ENCODE results near the gene FAM171A2. TPM values are rescaled to one million over a fixed set of nuclear protein-coding genes. Genes with fewer than 3 reads are reported as not detected.

The FAM171A2 gene
- 4.6 and 9.5 TPM in 2 replicates for total RNA-seq

DNA sequence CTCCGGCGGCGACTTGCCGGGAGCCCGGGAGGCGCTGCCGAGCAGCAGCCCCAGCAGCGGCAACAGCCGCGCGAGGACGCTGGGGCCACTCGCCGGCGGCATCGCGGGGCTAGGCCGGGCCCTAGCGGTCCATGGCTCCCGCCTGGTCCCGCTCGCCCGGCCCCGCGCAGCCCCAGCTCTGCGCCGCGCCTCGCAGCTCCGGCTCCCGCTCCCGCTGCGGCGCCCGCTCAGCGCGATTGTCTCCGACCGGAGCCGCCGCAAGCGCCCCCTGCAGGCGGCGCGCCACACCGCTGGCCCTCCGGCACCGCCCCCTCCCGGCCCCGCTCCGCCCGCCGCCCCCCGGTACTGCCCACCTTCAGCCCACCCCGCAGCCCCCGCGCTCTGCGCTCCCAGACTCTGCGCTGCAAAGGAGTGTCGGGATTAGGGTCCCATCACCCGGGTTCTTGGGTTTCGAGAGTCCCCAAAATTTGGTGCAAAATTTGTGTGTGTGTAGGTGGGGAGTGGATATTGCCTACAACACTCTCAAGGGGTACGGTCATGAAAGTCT lies at the start of gene FAM171A2:
Gene FAM171A2, minus strand, starts transcription at position 241 of the 547 bp plus-strand sequence. Its CDS starts 139 bp downstream, at position 102.

GRCh38 chr17:44389281-44389680 lies 25.6 kb upstream of the FAM171A2 start, which contains the start of gene ITGA2B:
ITGA2B (minus strand) TSS chr17:44389649; CDS start chr17:44389473, 176 bp downstream.

GRCh38 chr17:44344939-44345453 lies 18.7 kb downstream of the FAM171A2 start, which contains the start of gene GRN:
GRN (plus strand) TSS chr17:44345302; CDS start chr17:44349165, 3,863 bp downstream.

GRCh38 chr17:44324571-44325275 lies 38.9 kb downstream of the FAM171A2 start, which contains the start of gene SLC25A39:
SLC25A39 (minus strand) TSS chr17:44324823; CDS start chr17:44323562, 1,261 bp downstream.

DNA sequence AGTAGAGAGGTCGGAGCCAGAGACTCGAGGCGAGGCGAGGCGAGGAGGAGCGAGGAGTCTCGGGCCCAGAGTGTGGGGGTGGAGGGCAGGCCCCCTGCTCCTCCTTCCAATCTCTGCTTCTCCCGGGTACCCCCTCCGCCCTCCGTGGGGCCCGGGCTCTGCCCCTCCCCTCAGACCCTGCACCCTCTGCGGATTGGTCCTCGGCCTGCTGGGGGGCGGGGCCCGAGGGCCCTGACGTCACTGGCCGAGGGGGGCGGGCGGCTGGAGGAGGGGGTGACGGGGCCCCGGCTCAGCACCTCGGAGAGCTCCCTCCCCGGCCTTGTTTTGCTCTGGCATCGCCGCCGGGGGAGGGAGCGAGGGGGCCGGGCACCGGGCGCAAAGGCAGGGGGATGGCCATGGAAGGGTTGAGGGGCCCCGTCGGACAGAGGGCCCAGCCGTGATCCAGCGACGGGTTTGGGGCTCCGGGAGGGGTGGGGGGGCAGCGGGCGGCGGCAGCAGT lies 55.3 kb downstream of the FAM171A2 start, which contains the start of gene RUNDC3A:
Gene RUNDC3A, plus strand, starts transcription at position 282 of the 499 bp plus-strand sequence. CDS start 232 bp downstream, outside the sequence.

Other genes with a start within 250 kb of the FAM171A2 start
- gene HDAC5, start 240.2 kb downstream of the FAM171A2 start, total RNA-seq, result 19.9 and 23.4 TPM in 2 replicates
- 1.0 and 1.5 TPM in 2 replicates for gene HROB, start 221.9 kb downstream of the FAM171A2 start, total RNA-seq
- not detected in 2 replicates for gene ASB16, start 193.1 kb downstream of the FAM171A2 start, total RNA-seq
- 22.6 and 26.0 TPM in 2 replicates for gene TMUB2, start 176.9 kb downstream of the FAM171A2 start, total RNA-seq
- gene ATXN7L3, start 164.0 kb downstream of the FAM171A2 start, total RNA-seq, result 32.9 and 38.3 TPM in 2 replicates
- 47.6 and 55.3 TPM in 2 replicates for gene UBTF, start 144.2 kb downstream of the FAM171A2 start, total RNA-seq
- gene SLC4A1, start 95.7 kb downstream of the FAM171A2 start, total RNA-seq, result not detected in 2 replicates
- 0.47 and 0.54 TPM in 2 replicates for gene RUNDC3A, start 55.3 kb downstream of the FAM171A2 start, total RNA-seq
- 66.9 and 81.9 TPM in 2 replicates for gene SLC25A39, start 39.0 kb downstream of the FAM171A2 start, total RNA-seq
- gene GRN, start 18.6 kb downstream of the FAM171A2 start, total RNA-seq, result 238 and 353 TPM in 2 replicates
- gene ITGA2B, start 25.8 kb upstream of the FAM171A2 start, total RNA-seq, result 0.18 and 0.28 TPM in 2 replicates
- 12.1 and 14.3 TPM in 2 replicates for gene GPATCH8, start 139.6 kb upstream of the FAM171A2 start, total RNA-seq
- gene FZD2, start 193.6 kb upstream of the FAM171A2 start, total RNA-seq, result 0.54 and 1.7 TPM in 2 replicates